ENCODE measurements around the gene IFT27. TPM values are rescaled to one million over a fixed set of nuclear protein-coding genes. Genes with fewer than 3 reads are reported as not detected.
A peak's percentile ranks its signal among the peaks of the same experiment; 100 is the strongest.

Gene IFT27
- total and polyA plus RNA-seq, 2 donors (not counting 1 experiment from before 2014, with no cell fraction given) = 14.1 to 19.0 TPM

DNA sequence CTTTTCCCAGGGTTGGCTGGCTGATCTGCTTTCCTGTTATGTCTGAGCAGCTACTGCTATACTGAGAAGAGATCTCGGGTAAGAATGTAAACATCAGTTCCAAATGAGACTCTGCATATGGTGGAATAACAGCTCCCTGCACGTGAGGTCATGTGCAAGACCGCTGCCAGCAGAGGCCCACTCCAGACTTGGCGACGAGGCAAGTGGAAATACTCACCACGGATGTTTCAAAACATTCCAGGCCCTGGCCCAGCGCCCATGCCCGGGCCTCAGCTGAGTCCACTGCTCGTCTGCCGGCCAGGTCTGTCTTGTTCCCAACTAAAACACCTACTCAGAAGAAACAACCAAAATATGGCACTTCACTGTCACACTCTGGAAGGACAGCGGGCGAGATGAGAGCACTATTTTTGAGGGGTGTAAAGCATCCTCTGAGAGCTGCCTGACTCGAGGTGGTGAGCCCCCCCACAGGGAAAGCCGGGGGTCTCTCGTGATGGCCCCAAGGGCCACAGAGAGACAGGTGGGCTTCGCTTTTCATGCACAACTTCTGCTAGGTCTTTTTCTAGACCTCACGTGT lies 13.1 kb downstream of the IFT27 start:
- no peaks in the 10 kb centered on the region for H4K20me1 ChIP-seq (ENCODE audit: control insufficient read depth, extremely low read depth, insufficient read depth, low read length)
- H2AFZ ChIP-seq (ENCODE audit: low read length) = no peak overlapping the region
- no peaks in the 10 kb centered on the region for H3K27me3 ChIP-seq (ENCODE audit: control insufficient read depth, insufficient read depth, low read length)
- no peak overlapping the region for H3K4me3 ChIP-seq (replicated peaks in 1 of 4; ENCODE audit: control extremely low read depth in 1 of 4, insufficient read depth in 1 of 4, low read depth in 3 of 4, low read length in 4 of 4)
- TF ChIP-seq CTCF (conservative IDR thresholded peaks at IDR 0.05 in 1 of 2, IDR thresholded peaks at IDR 0.05 in 1 of 2; ENCODE audit: low read depth in 1 of 2, low read length in 2 of 2) = no peak
- TF ChIP-seq EZH2 (IDR thresholded peaks at IDR 0.05; ENCODE audit: low read length, missing control alignments) = no peak
- DNase-seq (ENCODE audit: low read depth in 2 of 2) = peak; percentile 7 to 76
- no peak overlapping the region for H3K27ac ChIP-seq (ENCODE audit: insufficient read depth, low read length)
- H3K4me1 ChIP-seq (ENCODE audit: control insufficient read depth, extremely low read depth, insufficient read depth, low read length) = no peaks in the 10 kb centered on the region
- H3K4me2 ChIP-seq (ENCODE audit: extremely low read depth, insufficient read depth, low read length) = no peak overlapping the region
- no peaks in the 10 kb centered on the region for H3K9me3 ChIP-seq (ENCODE audit: control insufficient read depth, insufficient read depth, low read depth, low read length)
- no peaks in the 10 kb centered on the region for H3K36me3 ChIP-seq (ENCODE audit: control insufficient read depth, insufficient read depth, low read length)
- no peak overlapping the region for H3K9ac ChIP-seq (ENCODE audit: insufficient read depth, low read length)
- no peaks in the 10 kb centered on the region for H3K79me2 ChIP-seq (ENCODE audit: control insufficient read depth, insufficient read depth, low read length)

- Histone ChIP-seq H3K27ac (ENCODE audit: insufficient read depth, low read length) (no peak overlapping the region), H3K4me2 (ENCODE audit: extremely low read depth, insufficient read depth, low read length) (no peak overlapping the region), H3K4me1 (ENCODE audit: control insufficient read depth, extremely low read depth, insufficient read depth, low read length) (no peaks in the 10 kb centered on the region), H3K79me2 (ENCODE audit: control insufficient read depth, insufficient read depth, low read length) (no peaks in the 10 kb centered on the region), H4K20me1 (ENCODE audit: control insufficient read depth, extremely low read depth, insufficient read depth, low read length) (no peaks in the 10 kb centered on the region), H3K9ac (ENCODE audit: insufficient read depth, low read length) (no peak overlapping the region), H3K36me3 (ENCODE audit: control insufficient read depth, insufficient read depth, low read length) (no peaks in the 10 kb centered on the region), H2AFZ (ENCODE audit: low read length) (no peak overlapping the region), H3K4me3 (replicated peaks in 1 of 4; ENCODE audit: control extremely low read depth in 1 of 4, insufficient read depth in 1 of 4, low read depth in 3 of 4, low read length in 4 of 4) (no peak overlapping the region), H3K27me3 (ENCODE audit: control insufficient read depth, insufficient read depth, low read length) (no peaks in the 10 kb centered on the region), H3K9me3 (ENCODE audit: control insufficient read depth, insufficient read depth, low read depth, low read length) (no peaks in the 10 kb centered on the region)
- DNase-seq (ENCODE audit: low read depth in 2 of 2) = no peak
- TF ChIP-seq EZH2 (IDR thresholded peaks at IDR 0.05; ENCODE audit: low read length, missing control alignments) = no peak
- no peak for TF ChIP-seq CTCF (conservative IDR thresholded peaks at IDR 0.05 in 1 of 2, IDR thresholded peaks at IDR 0.05 in 1 of 2; ENCODE audit: low read depth in 1 of 2, low read length in 2 of 2)
These were observed 14.2 kb downstream of the IFT27 start for GRCh38 chr22:36761553-36762240.

DNA sequence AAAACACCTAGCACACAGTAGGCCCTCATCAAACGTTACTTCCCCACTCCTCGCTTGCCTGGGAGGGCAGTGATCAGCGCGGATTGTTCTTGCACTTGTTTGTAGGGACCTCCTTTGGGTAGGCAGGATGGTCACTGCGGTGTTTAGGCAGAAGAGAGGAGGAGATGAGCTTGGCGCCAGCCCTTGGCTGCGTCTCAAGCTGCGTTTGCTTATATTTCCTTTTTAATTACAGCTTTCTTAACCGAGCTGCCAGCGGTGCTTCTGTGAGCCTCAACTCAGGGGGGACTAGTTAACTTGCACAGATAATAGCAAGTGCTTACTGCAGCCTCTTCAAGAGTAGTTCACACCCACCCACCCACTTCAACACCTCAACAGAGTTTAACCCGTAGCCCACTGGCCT lies 15.1 kb downstream of the IFT27 start:
- no peak overlapping the region for H3K27ac ChIP-seq (ENCODE audit: insufficient read depth, low read length)
- H4K20me1 ChIP-seq (ENCODE audit: control insufficient read depth, extremely low read depth, insufficient read depth, low read length) = no peaks in the 10 kb centered on the region
- H3K4me2 ChIP-seq (ENCODE audit: extremely low read depth, insufficient read depth, low read length) = no peak overlapping the region
- H2AFZ ChIP-seq (ENCODE audit: low read length) = no peak overlapping the region
- no peaks in the 10 kb centered on the region for H3K79me2 ChIP-seq (ENCODE audit: control insufficient read depth, insufficient read depth, low read length)
- no peaks in the 10 kb centered on the region for H3K27me3 ChIP-seq (ENCODE audit: control insufficient read depth, insufficient read depth, low read length)
- H3K4me1 ChIP-seq (ENCODE audit: control insufficient read depth, extremely low read depth, insufficient read depth, low read length) = no peaks in the 10 kb centered on the region
- no peaks in the 10 kb centered on the region for H3K36me3 ChIP-seq (ENCODE audit: control insufficient read depth, insufficient read depth, low read length)
- TF ChIP-seq CTCF (conservative IDR thresholded peaks at IDR 0.05 in 1 of 2, IDR thresholded peaks at IDR 0.05 in 1 of 2; ENCODE audit: low read depth in 1 of 2, low read length in 2 of 2) (no peak), EZH2 (IDR thresholded peaks at IDR 0.05; ENCODE audit: low read length, missing control alignments) (no peak)
- no peak overlapping the region for H3K4me3 ChIP-seq (replicated peaks in 1 of 4; ENCODE audit: control extremely low read depth in 1 of 4, insufficient read depth in 1 of 4, low read depth in 3 of 4, low read length in 4 of 4)
- no peak for DNase-seq (ENCODE audit: low read depth in 2 of 2)
- no peak overlapping the region for H3K9ac ChIP-seq (ENCODE audit: insufficient read depth, low read length)
- no peaks in the 10 kb centered on the region for H3K9me3 ChIP-seq (ENCODE audit: control insufficient read depth, insufficient read depth, low read depth, low read length)
